ENCODE results near the gene SMIM35.
A peak's percentile ranks its signal among the peaks of the same experiment; 100 is the strongest.

SMIM35 gene

GRCh38 chr11:118091690-118092089 lies 4.9 kb upstream of the SMIM35 start:
- H3K4me3 ChIP-seq (ENCODE audit: low read length) = no peak overlapping the region
- TF ChIP-seq CTCF (IDR thresholded peaks at IDR 0.05; ENCODE audit: insufficient read depth, low read depth, low read length, missing control alignments) = no peak
- no peak for DNase-seq (ENCODE audit: low read depth)

GRCh38 chr11:118090545-118091162 lies 3.9 kb upstream of the SMIM35 start:
- no peak overlapping the region for H3K4me3 ChIP-seq (ENCODE audit: low read length)
- peak; percentile 69 for DNase-seq (ENCODE audit: low read depth)
- no peak for TF ChIP-seq CTCF (IDR thresholded peaks at IDR 0.05; ENCODE audit: insufficient read depth, low read depth, low read length, missing control alignments)

GRCh38 chr11:118088531-118088930 lies 1.8 kb upstream of the SMIM35 start:
- DNase-seq (ENCODE audit: low read depth) = peak; percentile 64
- no peak overlapping the region for H3K4me3 ChIP-seq (ENCODE audit: low read length)
- TF ChIP-seq CTCF (IDR thresholded peaks at IDR 0.05; ENCODE audit: insufficient read depth, low read depth, low read length, missing control alignments) = no peak

GRCh38 chr11:118087931-118088330 lies 1.2 kb upstream of the SMIM35 start:
- no peak for TF ChIP-seq CTCF (IDR thresholded peaks at IDR 0.05; ENCODE audit: insufficient read depth, low read depth, low read length, missing control alignments)
- no peak for DNase-seq (ENCODE audit: low read depth)

GRCh38 chr11:118084656-118085055 lies 2.1 kb downstream of the SMIM35 start:
- H3K4me3 ChIP-seq (ENCODE audit: low read length) = no peak overlapping the region
- no peak for DNase-seq (ENCODE audit: low read depth)
- TF ChIP-seq CTCF (IDR thresholded peaks at IDR 0.05; ENCODE audit: insufficient read depth, low read depth, low read length, missing control alignments) = no peak

More at GRCh38 chr11:118087931-118088330, 1.2 kb upstream of the SMIM35 start:
- no peak overlapping the region for H3K4me3 ChIP-seq (ENCODE audit: low read length)

GRCh38 chr11:118084247-118084646 lies 2.5 kb downstream of the SMIM35 start:
- no peak for TF ChIP-seq CTCF (IDR thresholded peaks at IDR 0.05; ENCODE audit: insufficient read depth, low read depth, low read length, missing control alignments)
- H3K4me3 ChIP-seq (ENCODE audit: low read length) = no peak overlapping the region
- DNase-seq (ENCODE audit: low read depth) = peak; percentile 75

- DNase-seq (ENCODE audit: low read depth) = no peak
- no peak overlapping the region for H3K4me3 ChIP-seq (ENCODE audit: low read length)
- no peak for TF ChIP-seq CTCF (IDR thresholded peaks at IDR 0.05; ENCODE audit: insufficient read depth, low read depth, low read length, missing control alignments)
These were observed 3.7 kb downstream of the SMIM35 start for GRCh38 chr11:118082880-118083552.

All from epithelial cell of esophagus (primary cell).